GM19372 (cell line): ENCODE data around the gene CDCP1.
"Not testable (repeated sequence)": the region's sequence is repeated elsewhere in the genome, so short reads cannot be mapped to it uniquely, and the experiment has no call there.

Experiments
- ATAC-seq: cut with Tn5 transposase; IDR thresholded peaks from one replicate; pipeline ENCODE4 v1.9.1; 2021; ENCODE audit warnings: mild to moderate bottlenecking, low read depth, moderate library complexity; ENCODE audit not compliant: unreplicated experiment

CDCP1 gene

GRCh38 chr3:45088543-45089358 lies 57.4 kb downstream of the CDCP1 start:
- no peak for ATAC-seq

- no peak for ATAC-seq
Measured at GRCh38 chr3:45087155-45087554, 59.0 kb downstream of the CDCP1 start.

GRCh38 chr3:45084820-45085816 lies 61.1 kb downstream of the CDCP1 start:
- ATAC-seq: no peak

GRCh38 chr3:45084361-45084760 lies 61.8 kb downstream of the CDCP1 start:
- ATAC-seq: no peak

GRCh38 chr3:45083023-45083422 lies 63.2 kb downstream of the CDCP1 start:
- ATAC-seq: no peak

- no peak for ATAC-seq
Measured at GRCh38 chr3:45082142-45082538, 64.0 kb downstream of the CDCP1 start.

GRCh38 chr3:45081506-45082141 lies 64.6 kb downstream of the CDCP1 start:
- no peak for ATAC-seq

GRCh38 chr3:45080824-45081223 lies 65.4 kb downstream of the CDCP1 start:
- ATAC-seq: no peak

- ATAC-seq: no peak
Measured at GRCh38 chr3:45079715-45080114, 66.5 kb downstream of the CDCP1 start.

- ATAC-seq: no peak
Measured at GRCh38 chr3:45078910-45079522, 67.2 kb downstream of the CDCP1 start.

- ATAC-seq: not testable (repeated sequence)
Measured at GRCh38 chr3:45078256-45078655, 67.9 kb downstream of the CDCP1 start.

GRCh38 chr3:45075821-45076625 lies 70.2 kb downstream of the CDCP1 start:
- ATAC-seq: no peak

- no peak for ATAC-seq
Measured at GRCh38 chr3:45071075-45071474, 75.1 kb downstream of the CDCP1 start.

- ATAC-seq: no peak
Measured at GRCh38 chr3:45067941-45068340, 78.2 kb downstream of the CDCP1 start.

- ATAC-seq: no peak
Measured at GRCh38 chr3:45067486-45067885, 78.7 kb downstream of the CDCP1 start.

- ATAC-seq: no peak
Measured at GRCh38 chr3:45066109-45066801, 79.9 kb downstream of the CDCP1 start.

- ATAC-seq: no peak
Measured at GRCh38 chr3:45065373-45065720, 80.8 kb downstream of the CDCP1 start.

- no peak for ATAC-seq
Measured at GRCh38 chr3:45064512-45065372, 81.4 kb downstream of the CDCP1 start.
